DOHH2 (cell line): ENCODE measurements around the gene TRPM3.

Source experiments
- CTCF ChIP-seq: fragments of 200-600 bp; sonication (generic); IDR thresholded peaks from one replicate; pipeline ENCODE4 v1.5.1; 2014; ENCODE audit warnings: antibody characterized with exemption, mild to moderate bottlenecking, low read depth, low read length; ENCODE audit not compliant: poor library complexity, severe bottlenecking
- EZH2phosphoT487 ChIP-seq: fragments of 200-600 bp; sonication (generic); IDR thresholded peaks from 2 replicates; pipeline ENCODE4 v1.6.1; 2017; ENCODE audit warnings: borderline replicate concordance, mild to moderate bottlenecking, antibody characterized with exemption, low read length, moderate library complexity, mixed read lengths

DNA sequence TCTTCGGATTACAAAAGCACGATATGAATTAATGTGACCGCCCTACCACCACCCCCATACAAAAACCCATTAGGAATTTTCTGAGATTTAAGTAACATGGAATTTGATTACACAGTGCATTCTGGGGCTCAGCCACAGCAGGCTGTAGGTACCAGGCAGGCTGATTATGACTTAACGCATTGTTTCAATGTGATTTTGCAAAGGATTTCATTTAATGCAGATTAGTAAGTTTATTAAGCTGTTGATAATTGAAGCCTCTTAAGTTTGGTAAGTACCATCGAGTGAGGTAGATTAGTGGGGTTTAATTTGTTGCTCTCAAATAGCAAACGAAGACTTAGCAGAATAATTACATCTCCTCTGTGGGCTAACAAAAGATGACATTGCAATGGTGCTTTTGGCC, 240.1 kb downstream of the TRPM3 start:
- TF ChIP-seq CTCF (no peak), EZH2phosphoT487 (no peak)
